IMR-90 (cell line): ENCODE measurements around the gene PAPSS1. TPM values are rescaled to one million over a fixed set of nuclear protein-coding genes. Genes with fewer than 3 reads are reported as not detected.

Experiments
- ATAC-seq: fragments of 200-7000 bp; cut with Tn5 transposase; 2 replicates; pipeline ENCODE4 v1.9.1; 2020; ENCODE audit warnings: low read depth, mild to moderate bottlenecking, moderate library complexity
- BruUV-seq: library from RNA; stranded (reverse); fragments of 400-500 nt; replicated peaks from 2 replicates; lab custom pipeline; 2021; lab: Mats Ljungman, UMichigan
- CTCF ChIA-PET: fragments of 300-600 bp; formaldehyde crosslinking; extraction: SDS; loops from one replicate; lab custom pipeline; 2021; ENCODE audit warnings: antibody characterized with exemption; lab: Yijun Ruan, JAX
- POLR2A ChIA-PET: fragments of 300-600 bp; sonication (Branson Sonifier 250); formaldehyde crosslinking; loops from one replicate; lab custom pipeline; 2022; ENCODE audit warnings: antibody characterized with exemption; ENCODE audit not compliant: unreplicated experiment; lab: Charles Lee
- DNase-seq: peaks from one replicate; pipeline ENCODE4 v3.0.0; 2013
- H2AFZ ChIP-seq: replicated peaks from 2 replicates; pipeline ENCODE3; 2013; ENCODE audit warnings: low read length, mild to moderate bottlenecking; ENCODE audit not compliant: poor library complexity
- H2AK5ac ChIP-seq: 2 replicates; pipeline ENCODE4 v1.6.1; 2013; ENCODE audit warnings: low read depth, low read length, inconsistent platforms
- H2AK9ac ChIP-seq: replicated peaks from 2 replicates; pipeline ENCODE3; 2013; ENCODE audit warnings: mild to moderate bottlenecking, low read depth, low read length, moderate library complexity; ENCODE audit not compliant: poor library complexity
- H2BK120ac ChIP-seq: 2 replicates; pipeline ENCODE4 v1.6.1; 2013; ENCODE audit warnings: low read depth, low read length, inconsistent platforms
- H2BK15ac ChIP-seq: 3 replicates; pipeline ENCODE4 v1.6.1; 2013; ENCODE audit warnings: low read depth, low read length, inconsistent platforms
- H2BK20ac ChIP-seq: 2 replicates; pipeline ENCODE4 v1.6.1; 2013; ENCODE audit warnings: low read depth, mild to moderate bottlenecking, inconsistent platforms, low read length, moderate library complexity
- H2BK5ac ChIP-seq: 2 replicates; pipeline ENCODE4 v1.6.1; 2013; ENCODE audit warnings: mild to moderate bottlenecking, low read depth, low read length, inconsistent platforms; ENCODE audit not compliant: poor library complexity, severe bottlenecking
- H3K14ac ChIP-seq: replicated peaks from 2 replicates; pipeline ENCODE4 v1.6.1; 2013; ENCODE audit warnings: low read depth, low read length, inconsistent platforms
- H3K18ac ChIP-seq: 2 replicates; pipeline ENCODE4 v1.6.1; 2013; ENCODE audit warnings: low read depth, low read length, control low read depth
- H3K23ac ChIP-seq: 2 replicates; pipeline ENCODE4 v1.6.1; 2013; ENCODE audit warnings: low read depth, low read length, inconsistent platforms
- H3K27ac ChIP-seq: 2 replicates; pipeline ENCODE4 v1.5.1; 2013; ENCODE audit warnings: mild to moderate bottlenecking, control low read depth, low read length; ENCODE audit not compliant: insufficient read depth
- H3K27me3 ChIP-seq: 2 replicates; pipeline ENCODE4 v1.6.1; 2013; ENCODE audit warnings: low read length; ENCODE audit not compliant: control insufficient read depth, insufficient read depth
- H3K36me3 ChIP-seq: 2 replicates; pipeline ENCODE4 v1.6.1; 2013; ENCODE audit warnings: low read length, mixed read lengths; ENCODE audit not compliant: control insufficient read depth, insufficient read depth
- H3K4ac ChIP-seq: 2 replicates; pipeline ENCODE4 v1.6.1; 2013; ENCODE audit warnings: low read depth, low read length, inconsistent platforms
- H3K4me1 ChIP-seq: 2 replicates; pipeline ENCODE4 v1.6.1; 2013; ENCODE audit warnings: low read length, mixed read lengths; ENCODE audit not compliant: control insufficient read depth, insufficient read depth
- H3K4me2 ChIP-seq: 2 replicates; pipeline ENCODE4 v1.6.1; 2013; ENCODE audit warnings: low read depth, mild to moderate bottlenecking, control low read depth, low read length, moderate library complexity
- H3K4me3 ChIP-seq: 2 replicates; pipeline ENCODE4 v1.5.1; 2013; ENCODE audit warnings: low read depth, mild to moderate bottlenecking, control low read depth, low read length, moderate library complexity; ENCODE audit not compliant: insufficient read depth
- H3K56ac ChIP-seq: 2 replicates; pipeline ENCODE4 v1.6.1; 2013; ENCODE audit warnings: low read length, inconsistent platforms; ENCODE audit not compliant: insufficient read depth; ENCODE audit errors: extremely low read depth
- H3K79me1 ChIP-seq, 2 experiments: 2 replicates each; pipeline ENCODE4 v1.6.1; 2013; ENCODE audit warnings: low read length in 2 of 2, inconsistent platforms in 1 of 2, low read depth in 1 of 2
- H3K9ac ChIP-seq: 2 replicates; pipeline ENCODE4 v1.6.1; 2013; ENCODE audit warnings: low read depth, low read length, control low read depth
- H3K9me1 ChIP-seq: 2 replicates; pipeline ENCODE4 v1.6.1; 2013; ENCODE audit warnings: low read length, inconsistent platforms; ENCODE audit not compliant: insufficient read depth
- H3K9me3 ChIP-seq: 2 replicates; pipeline ENCODE4 v1.6.1; 2013; ENCODE audit warnings: low read length; ENCODE audit not compliant: control insufficient read depth, insufficient read depth
- H4K20me1 ChIP-seq: 2 replicates; pipeline ENCODE4 v1.6.1; 2013; ENCODE audit warnings: low read length, inconsistent platforms; ENCODE audit not compliant: insufficient read depth
- H4K5ac ChIP-seq: 2 replicates; pipeline ENCODE4 v1.6.1; 2013; ENCODE audit warnings: mild to moderate bottlenecking, low read depth, low read length, control low read depth
- H4K8ac ChIP-seq, 2 experiments: 2 replicates each; pipeline ENCODE4 v1.6.1; 2013; ENCODE audit warnings: low read depth in 2 of 2, low read length in 2 of 2, control low read depth in 1 of 2, inconsistent platforms in 1 of 2
- H4K91ac ChIP-seq: 2 replicates; pipeline ENCODE4 v1.6.1; 2013; ENCODE audit warnings: low read depth, low read length, inconsistent platforms; ENCODE audit not compliant: insufficient read depth
- BHLHE40 ChIP-seq: fragments of 150-350 bp; IDR thresholded peaks from 2 replicates; pipeline ENCODE4 v1.6.1; 2016; ENCODE audit warnings: mild to moderate bottlenecking, low read depth, low read length
- CEBPB ChIP-seq: IDR thresholded peaks from 2 replicates; pipeline ENCODE4 v1.6.1; 2012; ENCODE audit warnings: low read depth, low read length, improper control_type of control experiment
- CHD1 ChIP-seq: IDR thresholded peaks from 2 replicates; pipeline ENCODE4 v1.6.1; 2012; ENCODE audit warnings: low read depth, low read length, improper control_type of control experiment
- FOS ChIP-seq: fragments of 150-350 bp; IDR thresholded peaks from 2 replicates; pipeline ENCODE4 v1.6.1; 2016; ENCODE audit warnings: low read depth, low read length
- MAFK ChIP-seq: IDR thresholded peaks from 2 replicates; pipeline ENCODE4 v1.6.1; 2012; ENCODE audit warnings: low read depth, low read length, improper control_type of control experiment
- MAZ ChIP-seq: IDR thresholded peaks from 2 replicates; pipeline ENCODE4 v1.6.1; 2012; ENCODE audit warnings: low read depth, mild to moderate bottlenecking, low read length, improper control_type of control experiment, moderate library complexity, borderline replicate concordance
- MXI1 ChIP-seq: IDR thresholded peaks from 2 replicates; pipeline ENCODE4 v1.6.1; 2012; ENCODE audit warnings: low read depth, mild to moderate bottlenecking, low read length, moderate library complexity, borderline replicate concordance
- NFE2L2 ChIP-seq: fragments of 150-350 bp; IDR thresholded peaks from 2 replicates; pipeline ENCODE4 v1.6.1; 2016; ENCODE audit warnings: low read depth, mild to moderate bottlenecking, low read length
- POLR2A ChIP-seq: IDR thresholded peaks from 2 replicates; pipeline ENCODE4 v1.6.1; 2012; ENCODE audit warnings: mild to moderate bottlenecking, low read depth, low read length
- RAD21 ChIP-seq: IDR thresholded peaks from 2 replicates; pipeline ENCODE4 v1.6.1; 2012; ENCODE audit warnings: low read length, improper control_type of control experiment
- RCOR1 ChIP-seq: IDR thresholded peaks from 2 replicates; pipeline ENCODE4 v1.6.1; 2012; ENCODE audit warnings: mild to moderate bottlenecking, low read length, improper control_type of control experiment; ENCODE audit not compliant: insufficient replicate concordance
- RFX5 ChIP-seq: IDR thresholded peaks from 2 replicates; pipeline ENCODE4 v1.8.0; 2012; ENCODE audit warnings: low read depth, mild to moderate bottlenecking, low read length, moderate library complexity
- SMC3 ChIP-seq: fragments of 150-350 bp; IDR thresholded peaks from 2 replicates; pipeline ENCODE4 v1.6.1; 2016; ENCODE audit warnings: low read depth, mild to moderate bottlenecking, antibody characterized with exemption, low read length, moderate library complexity
- USF2 ChIP-seq: fragments of 150-350 bp; IDR thresholded peaks from 2 replicates; pipeline ENCODE4 v1.6.1; 2017; ENCODE audit warnings: mild to moderate bottlenecking, antibody characterized with exemption, low read length, low read depth
- WGBS, 2 experiments: methylation state at CpG; one replicate each; pipeline versions ENCODE4 v1.1.5 to v1.1.7; 2013; ENCODE audit warnings: missing lambda C conversion rate in 2 of 2; ENCODE audit not compliant: insufficient read length in 1 of 2; ENCODE audit errors: extremely low coverage in 2 of 2; 5-methylcytosine and 5-hydroxymethylcytosine counted together
- dilution Hi-C: fragments of 300-500 bp; cut with HindIII; formaldehyde crosslinking; loops from one replicate; pipeline ENCODE4 v1.14.3; 2018; ENCODE audit warnings: low sequenced_read_pairs; ENCODE audit not compliant: unreplicated experiment
- in situ Hi-C: fragments of 300-500 bp; cut with MboI; formaldehyde crosslinking; loops from 3 replicates; pipeline ENCODE4 v1.14.3; 2019; ENCODE audit warnings: low sequenced_read_pairs, inconsistent platforms, mixed read lengths
- intact Hi-C: fragments of 100-400 bp; cut with micrococcal nuclease; formaldehyde crosslinking; loops from 2 replicates; pipeline ENCODE4 v1.10.0; 2022
- polyA plus RNA-seq, 3 experiments: library from polyadenylated mRNA; depleted of rRNA; stranded (reverse); fragments of >200 nt; gene quantifications; 2 replicates each; pipeline ENCODE4 v1.2.3, GENCODE V29; 2012; ENCODE audit warnings: low replicate concordance in 1 of 3
- total RNA-seq: library from RNA; depleted of rRNA; stranded (reverse); fragments of >200 nt; gene quantifications from 2 replicates; pipeline ENCODE4 v1.2.3, GENCODE V29; 2012
- TF ChIP-seq, protein P1 (sequence below): fragments of 150-350 bp; IDR thresholded peaks from 2 replicates; pipeline ENCODE4 v1.6.1; 2016; ENCODE audit warnings: low read depth, mild to moderate bottlenecking, low read length, moderate library complexity, borderline replicate concordance

Gene PAPSS1
- total and polyA plus RNA-seq, 2 of the 4 experiments (the other 2 are of a cell fraction), result 71.8 to 82.8 TPM

GRCh38 chr4:107693132-107693531 lies 26.9 kb downstream of the PAPSS1 start:
- intact Hi-C loops, result no loop called here

More at GRCh38 chr4:107693132-107693531, 26.9 kb downstream of the PAPSS1 start:
- ChIA-PET CTCF (no interaction called here), POLR2A (no interaction called here)
- Histone ChIP-seq H3K79me1 (peaks cover 21 to 34% of the 10 kb centered on the region in 2 experiments), H3K18ac (no peak overlapping the region), H3K9me3 (peaks cover 2% of the 10 kb centered on the region; the same call in 1 of the 2 replicates), H4K91ac (no peak overlapping the region), H3K36me3 (peaks cover 11% of the 10 kb centered on the region), H2BK120ac (no peak overlapping the region), H3K4me2 (no peak overlapping the region), H3K14ac (no peak overlapping the region), H2AK5ac (no peak overlapping the region), H3K4me1 (peaks cover 3% of the 10 kb centered on the region), H3K27ac (no peak overlapping the region), H2AK9ac (no peak overlapping the region), H4K8ac (no peak overlapping the region), H3K56ac (no peak overlapping the region), H3K23ac (no peak overlapping the region), H2BK5ac (no peak overlapping the region), H2BK15ac (no peak overlapping the region), H3K27me3 (no peaks in the 10 kb centered on the region), H2BK20ac (no peak overlapping the region), H3K4ac (no peak overlapping the region), H4K5ac (no peak overlapping the region), H3K4me3 (no peak overlapping the region), H4K20me1 (peaks cover 12% of the 10 kb centered on the region; the same call in 1 of the 2 replicates), H3K9me1 (peaks cover 15% of the 10 kb centered on the region), H3K9ac (no peak overlapping the region), H2AFZ (no peak overlapping the region)
- 100% methylated on average over 1 of the region's 2 CpGs; no CpG with 5 or more reads in 1 of the 2 experiments for WGBS, 2 experiments
- TF ChIP-seq RAD21 (no peak), SMC3 (no peak), CHD1 (no peak), POLR2A (no peak), MAFK (no peak), RFX5 (no peak), FOS (no peak), CEBPB (no peak), NFE2L2 (no peak), MXI1 (no peak), MAZ (no peak), BHLHE40 (no peak), USF2 (no peak), RCOR1 (no peak)
- TF ChIP-seq, protein P1, sequence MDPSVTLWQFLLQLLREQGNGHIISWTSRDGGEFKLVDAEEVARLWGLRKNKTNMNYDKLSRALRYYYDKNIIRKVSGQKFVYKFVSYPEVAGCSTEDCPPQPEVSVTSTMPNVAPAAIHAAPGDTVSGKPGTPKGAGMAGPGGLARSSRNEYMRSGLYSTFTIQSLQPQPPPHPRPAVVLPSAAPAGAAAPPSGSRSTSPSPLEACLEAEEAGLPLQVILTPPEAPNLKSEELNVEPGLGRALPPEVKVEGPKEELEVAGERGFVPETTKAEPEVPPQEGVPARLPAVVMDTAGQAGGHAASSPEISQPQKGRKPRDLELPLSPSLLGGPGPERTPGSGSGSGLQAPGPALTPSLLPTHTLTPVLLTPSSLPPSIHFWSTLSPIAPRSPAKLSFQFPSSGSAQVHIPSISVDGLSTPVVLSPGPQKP, result no peak
- no peak for DNase-seq
- no TSS peak for BruUV-seq
- no peak for ATAC-seq
- dilution Hi-C loops (no loop called here), in situ Hi-C loops (no loop called here)
